HuH-7 (cell line): ENCODE measurements around the gene ZNF775.

Experiments
- DNase-seq: peaks from one replicate; pipeline ENCODE4 v3.0.0; 2011; ENCODE audit warnings: low spot score

Gene ZNF775

GRCh38 chr7:150441524-150441923, 62.4 kb downstream of the ZNF775 start:
- no peak for DNase-seq

GRCh38 chr7:150442811-150443210, 63.7 kb downstream of the ZNF775 start:
- no peak for DNase-seq

GRCh38 chr7:150443793-150444540, 64.8 kb downstream of the ZNF775 start:
- no peak for DNase-seq

- DNase-seq: no peak
Observed at GRCh38 chr7:150444674-150445365, 65.7 kb downstream of the ZNF775 start.

- no peak for DNase-seq
Observed at GRCh38 chr7:150446288-150446938, 67.3 kb downstream of the ZNF775 start.
